HCT116 (cell line): Measurements from ENCODE around the gene MICAL3.

Source experiments
- ATF3 ChIP-seq: IDR thresholded peaks from 2 replicates; pipeline ENCODE4 v1.6.1; 2012
- CTCF ChIP-seq, 3 experiments: fragments of 200-600 bp in 1 of 3; sonication (generic) in 1 of 3; IDR thresholded peaks in 2 of 3; conservative IDR thresholded peaks in 1 of 3; 2 replicates each; pipeline ENCODE4 v1.5.1; 2012 to 2017; ENCODE audit warnings: low read depth in 2 of 3, low read length in 2 of 3, antibody characterized with exemption in 1 of 3, borderline replicate concordance in 1 of 3, control low read depth in 1 of 3, mild to moderate bottlenecking in 1 of 3, mixed read lengths in 1 of 3, mixed run types in 1 of 3, moderate library complexity in 1 of 3; ENCODE audit not compliant: insufficient read depth in 1 of 3
- EZH2 ChIP-seq: fragments of 200-600 bp; sonication (generic); IDR thresholded peaks from 2 replicates; pipeline ENCODE4 v1.6.1; 2017; ENCODE audit warnings: antibody characterized with exemption, mixed run types
- JUND ChIP-seq: IDR thresholded peaks from 2 replicates; pipeline ENCODE4 v1.6.1; 2012
- MAX ChIP-seq: IDR thresholded peaks from 2 replicates; pipeline ENCODE4 v1.6.1; 2012
- POLR2A ChIP-seq: IDR thresholded peaks from 2 replicates; pipeline ENCODE4 v1.7.0; 2011; ENCODE audit warnings: borderline replicate concordance; ENCODE audit not compliant: insufficient read depth, insufficient read length; ENCODE audit errors: extremely low read depth
- RAD21 ChIP-seq: IDR thresholded peaks from 2 replicates; pipeline ENCODE4 v1.6.1; 2012; ENCODE audit warnings: low read depth, mild to moderate bottlenecking
- TF ChIP-seq, protein P1 (sequence below): IDR thresholded peaks from 2 replicates; pipeline ENCODE4 v1.6.1; 2011; ENCODE audit warnings: mild to moderate bottlenecking, low read length, moderate library complexity; ENCODE audit not compliant: insufficient replicate concordance; ENCODE audit errors: extremely low read depth

GRCh38 chr22:17966403-17966717 lies 58.0 kb downstream of the MICAL3 start:
- TF ChIP-seq CTCF (IDR thresholded peaks at IDR 0.05 in 2 of 3, conservative IDR thresholded peaks at IDR 0.05 in 1 of 3; ENCODE audit: borderline replicate concordance in 1 of 3, insufficient read depth in 1 of 3, low read depth in 2 of 3, low read length in 2 of 3) (no peak), RAD21 (no peak), JUND (no peak), POLR2A (no peak), ATF3 (no peak), EZH2 (no peak), MAX (no peak)
- TF ChIP-seq, protein P1, sequence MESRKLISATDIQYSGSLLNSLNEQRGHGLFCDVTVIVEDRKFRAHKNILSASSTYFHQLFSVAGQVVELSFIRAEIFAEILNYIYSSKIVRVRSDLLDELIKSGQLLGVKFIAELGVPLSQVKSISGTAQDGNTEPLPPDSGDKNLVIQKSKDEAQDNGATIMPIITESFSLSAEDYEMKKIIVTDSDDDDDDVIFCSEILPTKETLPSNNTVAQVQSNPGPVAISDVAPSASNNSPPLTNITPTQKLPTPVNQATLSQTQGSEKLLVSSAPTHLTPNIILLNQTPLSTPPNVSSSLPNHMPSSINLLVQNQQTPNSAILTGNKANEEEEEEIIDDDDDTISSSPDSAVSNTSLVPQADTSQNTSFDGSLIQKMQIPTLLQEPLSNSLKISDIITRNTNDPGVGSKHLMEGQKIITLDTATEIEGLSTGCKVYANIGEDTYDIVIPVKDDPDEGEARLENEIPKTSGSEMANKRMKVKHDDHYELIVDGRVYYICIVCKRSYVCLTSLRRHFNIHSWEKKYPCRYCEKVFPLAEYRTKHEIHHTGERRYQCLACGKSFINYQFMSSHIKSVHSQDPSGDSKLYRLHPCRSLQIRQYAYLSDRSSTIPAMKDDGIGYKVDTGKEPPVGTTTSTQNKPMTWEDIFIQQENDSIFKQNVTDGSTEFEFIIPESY = no peak
